T-helper 2 cell treated with Interferon-gamma antibody and Interleukin-4, amounts not matched to agents 100 ng/mL and 5 ng/mL, for 36 hours (primary cell): ENCODE data around the gene LHPP. TPM values are rescaled to one million over a fixed set of nuclear protein-coding genes. Genes with fewer than 3 reads are reported as not detected.

Source experiments
- intact Hi-C: fragments of 100-400 bp; cut with micrococcal nuclease; formaldehyde crosslinking; loops from one replicate; pipeline ENCODE4 v1.15.1; 2023
- total RNA-seq: library from RNA; stranded (reverse); gene quantifications from 2 replicates; pipeline ENCODE4 v1.2.3, GENCODE V29; 2022

LHPP gene
- total RNA-seq, 1 donor from 2014 or later = 18.0 TPM

- intact Hi-C loops = no loop called here
These were observed 59.2 kb downstream of the LHPP start for GRCh38 chr10:124520558-124521428.

GRCh38 chr10:124521429-124521871 lies 59.8 kb downstream of the LHPP start:
- intact Hi-C loops = no loop called here

- intact Hi-C loops = no loop called here
These were observed 60.7 kb downstream of the LHPP start for GRCh38 chr10:124522131-124522932.

- intact Hi-C loops = no loop called here
These were observed 61.6 kb downstream of the LHPP start for GRCh38 chr10:124522933-124523871.

GRCh38 chr10:124523901-124524300 lies 62.3 kb downstream of the LHPP start:
- intact Hi-C loops = no loop called here

GRCh38 chr10:124524991-124525653 lies 63.5 kb downstream of the LHPP start:
- intact Hi-C loops = no loop called here

GRCh38 chr10:124525751-124526600 lies 64.4 kb downstream of the LHPP start:
- intact Hi-C loops = no loop called here

GRCh38 chr10:124526621-124527267 lies 65.1 kb downstream of the LHPP start:
- intact Hi-C loops = no loop called here

GRCh38 chr10:124527874-124528395 lies 66.3 kb downstream of the LHPP start:
- intact Hi-C loops = no loop called here

GRCh38 chr10:124529661-124530214 lies 68.1 kb downstream of the LHPP start:
- intact Hi-C loops = loop anchor here (1.0 to 10.0 kb wide), 4 partner anchors 115 to 298 kb away; no protein-coding TSS in a partner anchor

- intact Hi-C loops = loop anchor here (1.0 to 10.0 kb wide), 4 partner anchors 115 to 297 kb away; no protein-coding TSS in a partner anchor
These were observed 68.6 kb downstream of the LHPP start for GRCh38 chr10:124530215-124530665.

GRCh38 chr10:124530816-124531215 lies 69.2 kb downstream of the LHPP start:
- intact Hi-C loops = loop anchor here (1.0 to 10.0 kb wide), 4 partner anchors 114 to 296 kb away; no protein-coding TSS in a partner anchor

- intact Hi-C loops = loop anchor here (10.0 kb wide), 1 partner anchor 113 kb away; no protein-coding TSS in a partner anchor
These were observed 70.6 kb downstream of the LHPP start for GRCh38 chr10:124532106-124532641.

GRCh38 chr10:124532788-124533187 lies 71.2 kb downstream of the LHPP start:
- intact Hi-C loops = loop anchor here (10.0 kb wide), 1 partner anchor 112 kb away; no protein-coding TSS in a partner anchor

- intact Hi-C loops = loop anchor here (10.0 kb wide), 1 partner anchor 112 kb away; no protein-coding TSS in a partner anchor
These were observed 71.6 kb downstream of the LHPP start for GRCh38 chr10:124533266-124533665.

- intact Hi-C loops = loop anchor here (10.0 kb wide), 1 partner anchor 110 kb away; no protein-coding TSS in a partner anchor
These were observed 72.7 kb downstream of the LHPP start for GRCh38 chr10:124534231-124534798.
